Activated CD4-positive, alpha-beta T cell treated with anti-CD3 and anti-CD28 coated beads, Interleukin-2, amount 50 U/mL, for 1 hour (primary cell): ENCODE results near the gene CDR2.
"Not testable (repeated sequence)": the region's sequence is repeated elsewhere in the genome, so short reads cannot be mapped to it uniquely, and the experiment has no call there.

Experiments used
- DNase-seq: peaks from one replicate; pipeline ENCODE4 v3.0.0-alpha.2; 2020

Gene CDR2

GRCh38 chr16:22374311-22375116 lies at the start of gene CDR2:
CDR2 (minus strand) TSS chr16:22374619; CDS start chr16:22374309, 310 bp downstream.
- peak; percentile 98 for DNase-seq

GRCh38 chr16:22423716-22424115 lies 49.3 kb upstream of the CDR2 start:
- no peak for DNase-seq

GRCh38 chr16:22421136-22421535 lies 46.7 kb upstream of the CDR2 start:
- no peak for DNase-seq

GRCh38 chr16:22420606-22421135 lies 46.3 kb upstream of the CDR2 start:
- no peak for DNase-seq

- no peak for DNase-seq
These were observed 45.5 kb upstream of the CDR2 start for GRCh38 chr16:22419908-22420307.

- DNase-seq = no peak
These were observed 44.4 kb upstream of the CDR2 start for GRCh38 chr16:22418826-22419225.

GRCh38 chr16:22417798-22418197 lies 43.4 kb upstream of the CDR2 start:
- DNase-seq = not testable (repeated sequence)

- no peak for DNase-seq
These were observed 42.6 kb upstream of the CDR2 start for GRCh38 chr16:22417019-22417418.

GRCh38 chr16:22413819-22414218 lies 39.4 kb upstream of the CDR2 start:
- DNase-seq = no peak

GRCh38 chr16:22407486-22407885 lies 33.1 kb upstream of the CDR2 start:
- DNase-seq = no peak

- DNase-seq = no peak
These were observed 27.8 kb upstream of the CDR2 start for GRCh38 chr16:22402191-22402590.

- no peak for DNase-seq
These were observed 26.5 kb upstream of the CDR2 start for GRCh38 chr16:22400900-22401299.

GRCh38 chr16:22397931-22398330 lies 23.5 kb upstream of the CDR2 start:
- no peak for DNase-seq

GRCh38 chr16:22397464-22397863 lies 23.0 kb upstream of the CDR2 start:
- no peak for DNase-seq

GRCh38 chr16:22395960-22396359 lies 21.5 kb upstream of the CDR2 start:
- no peak for DNase-seq

- DNase-seq = no peak
These were observed 19.7 kb upstream of the CDR2 start for GRCh38 chr16:22394121-22394520.

GRCh38 chr16:22388101-22388644 lies 13.8 kb upstream of the CDR2 start:
- no peak for DNase-seq

GRCh38 chr16:22386976-22387375 lies 12.6 kb upstream of the CDR2 start:
- DNase-seq = no peak

- DNase-seq = no peak
These were observed 10.8 kb upstream of the CDR2 start for GRCh38 chr16:22385196-22385595.

GRCh38 chr16:22383827-22384226 lies 9.4 kb upstream of the CDR2 start:
- no peak for DNase-seq

- no peak for DNase-seq
These were observed 7.0 kb upstream of the CDR2 start for GRCh38 chr16:22381392-22381791.

GRCh38 chr16:22380529-22380928 lies 6.1 kb upstream of the CDR2 start:
- DNase-seq = no peak

GRCh38 chr16:22379656-22380055 lies 5.2 kb upstream of the CDR2 start:
- DNase-seq = no peak

GRCh38 chr16:22375963-22376640 lies 1.7 kb upstream of the CDR2 start:
- DNase-seq = no peak
